Lower leg skin (tissue), 3 donors: ENCODE data around the gene PGBD5.

Experiments used
- CTCF ChIP-seq, 3 donors: fragments of 450-650 bp; IDR thresholded peaks; one replicate each; pipeline ENCODE4 v1.5.1; 2016; ENCODE audit warnings: antibody characterized with exemption in 3 of 3, mild to moderate bottlenecking in 3 of 3, moderate library complexity in 2 of 3
- POLR2A ChIP-seq, 2 donors: fragments of 450-650 bp; IDR thresholded peaks; one replicate each; pipeline ENCODE4 v1.6.1; 2016 to 2017; ENCODE audit warnings: antibody characterized with exemption in 2 of 2, mild to moderate bottlenecking in 1 of 2, moderate library complexity in 1 of 2

GRCh38 chr1:230423951-230424350 lies 2.2 kb downstream of the PGBD5 start:
- TF ChIP-seq CTCF (IDR thresholded peaks at IDR 0.05) (no peak), POLR2A (IDR thresholded peaks at IDR 0.05) (no peak)
